Gastrocnemius medialis (tissue), 4 donors: ENCODE measurements around the gene ST6GALNAC6. TPM values are rescaled to one million over a fixed set of nuclear protein-coding genes. Genes with fewer than 3 reads are reported as not detected.
A peak's percentile ranks its signal among the peaks of the same experiment; 100 is the strongest.
"Not testable (repeated sequence)": the region's sequence is repeated elsewhere in the genome, so short reads cannot be mapped to it uniquely, and the experiment has no call there.

Experiments used
- ATAC-seq, 2 donors: fragments of 150-250 bp; one replicate each; pipeline ENCODE4 v1.9.1; 2016
- DNase-seq, 2 donors: peaks; one replicate each; pipeline ENCODE4 v3.0.0-alpha.2; 2019
- H3K27ac ChIP-seq, 4 donors: fragments of 200-600 bp; sonication (generic); 1 replicate in 1 of 4; 2 replicates in 3 of 4; pipeline ENCODE4 v1.5.1; 2016 to 2018; ENCODE audit warnings: mild to moderate bottlenecking in 2 of 4, moderate library complexity in 1 of 4
- H3K27me3 ChIP-seq, 3 donors: fragments of 200-600 bp; sonication (generic) in 2 of 3; 1 replicate in 1 of 3; 2 replicates in 2 of 3; pipeline versions ENCODE4 v1.5.1 to v1.6.0; 2016 to 2019; ENCODE audit warnings: mild to moderate bottlenecking in 1 of 3, moderate library complexity in 1 of 3
- H3K36me3 ChIP-seq, 2 donors: fragments of 200-600 bp; sonication (generic) in 1 of 2; one replicate each; pipeline ENCODE4 v1.5.1; 2017 to 2018
- H3K4me1 ChIP-seq, 2 donors: fragments of 200-600 bp; sonication (generic) in 1 of 2; one replicate each; pipeline ENCODE4 v1.5.1; 2016 to 2017; ENCODE audit warnings: mild to moderate bottlenecking in 2 of 2
- H3K4me3 ChIP-seq, 4 donors: fragments of 200-600 bp; sonication (generic) in 3 of 4; 1 replicate in 1 of 4; 2 replicates in 3 of 4; pipeline ENCODE4 v1.5.1; 2016 to 2019; ENCODE audit warnings: mild to moderate bottlenecking in 2 of 4
- H3K9me3 ChIP-seq, 3 donors: fragments of 200-600 bp; sonication (generic) in 2 of 3; 1 replicate in 1 of 3; 2 replicates in 2 of 3; pipeline ENCODE4 v1.5.1; 2016 to 2019
- POLR2A ChIP-seq, 2 donors: fragments of 450-650 bp; IDR thresholded peaks; one replicate each; pipeline ENCODE4 v1.6.1; 2017; ENCODE audit warnings: antibody characterized with exemption in 2 of 2, mild to moderate bottlenecking in 2 of 2, moderate library complexity in 2 of 2
- in situ Hi-C, 4 donors: fragments of 200-750 bp; cut with MboI; loops; one replicate each; pipeline versions ENCODE4 v1.15.0 to v1.8.0; 2017; ENCODE audit warnings: low sequenced_read_pairs in 4 of 4
- intact Hi-C: fragments of 100-400 bp; cut with DNase I; formaldehyde crosslinking; loops from one replicate; pipeline ENCODE4 v1.15.1; 2023; ENCODE audit warnings: low total_unique reads
- total RNA-seq, 4 donors: library from RNA; depleted of rRNA; stranded (reverse); fragments of >200 nt; gene quantifications; one replicate each; pipeline versions ENCODE4 v1.1.0 to v1.2.3, GENCODE V29; 2016
- TF ChIP-seq, protein P1 (sequence below), 5 experiments: fragments of 450-650 bp in 3 of 5; fragments of 200-600 bp in 2 of 5; sonication (generic) in 2 of 5; IDR thresholded peaks in 4 of 5; conservative IDR thresholded peaks in 1 of 5; 1 replicate in 4 of 5; 2 replicates in 1 of 5; pipeline ENCODE4 v1.5.1; 2016 to 2019; ENCODE audit warnings: antibody characterized with exemption in 5 of 5, mild to moderate bottlenecking in 3 of 5, moderate library complexity in 3 of 5

ST6GALNAC6 gene
- total RNA-seq, 4 donors from 2014 or later = 46.7 to 69.3 (median 56.9) TPM

DNA sequence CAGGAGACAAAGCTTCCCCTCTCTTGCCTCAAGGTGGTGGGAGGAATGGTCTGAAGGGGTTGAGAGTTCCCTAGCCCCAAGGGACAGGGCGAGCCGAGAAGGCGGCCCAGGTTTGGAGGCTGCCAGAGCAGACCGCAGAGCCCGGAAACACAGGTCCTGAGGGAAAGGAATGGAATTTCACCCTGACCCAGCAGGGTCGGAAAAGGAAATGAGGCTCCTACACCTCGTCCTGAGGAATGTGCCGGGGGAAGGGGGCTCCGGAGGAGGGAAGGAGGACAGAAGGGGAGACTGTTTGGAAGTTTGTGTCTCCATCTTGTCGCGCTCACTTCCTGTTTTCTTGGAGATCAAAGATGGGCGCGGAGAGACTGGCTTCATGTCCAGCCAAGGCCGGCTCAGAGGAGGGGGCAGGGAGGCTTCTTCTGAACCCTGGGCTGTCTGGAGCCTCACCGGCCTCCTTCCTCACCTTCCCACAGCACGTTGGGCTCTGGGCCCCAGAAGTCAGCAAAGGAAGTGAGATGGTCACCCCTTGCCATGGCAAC is 54.5 kb downstream of the ST6GALNAC6 start:
- H3K27ac ChIP-seq = peak overlapping the region; percentile 50 to 76 (median 62)
- DNase-seq = no peak
- H3K27me3 ChIP-seq = no peaks in the 10 kb centered on the region
- H3K4me1 ChIP-seq = peaks cover 10 to 25% of the 10 kb centered on the region in 2 donors
- no peaks in the 10 kb centered on the region for H3K36me3 ChIP-seq
- intact Hi-C loops (no loop called here), in situ Hi-C loops (no loop called here)
- H3K4me3 ChIP-seq = no peak overlapping the region
- no peaks in the 10 kb centered on the region for H3K9me3 ChIP-seq
- no peak for TF ChIP-seq POLR2A (IDR thresholded peaks at IDR 0.05)
- TF ChIP-seq, protein P1, sequence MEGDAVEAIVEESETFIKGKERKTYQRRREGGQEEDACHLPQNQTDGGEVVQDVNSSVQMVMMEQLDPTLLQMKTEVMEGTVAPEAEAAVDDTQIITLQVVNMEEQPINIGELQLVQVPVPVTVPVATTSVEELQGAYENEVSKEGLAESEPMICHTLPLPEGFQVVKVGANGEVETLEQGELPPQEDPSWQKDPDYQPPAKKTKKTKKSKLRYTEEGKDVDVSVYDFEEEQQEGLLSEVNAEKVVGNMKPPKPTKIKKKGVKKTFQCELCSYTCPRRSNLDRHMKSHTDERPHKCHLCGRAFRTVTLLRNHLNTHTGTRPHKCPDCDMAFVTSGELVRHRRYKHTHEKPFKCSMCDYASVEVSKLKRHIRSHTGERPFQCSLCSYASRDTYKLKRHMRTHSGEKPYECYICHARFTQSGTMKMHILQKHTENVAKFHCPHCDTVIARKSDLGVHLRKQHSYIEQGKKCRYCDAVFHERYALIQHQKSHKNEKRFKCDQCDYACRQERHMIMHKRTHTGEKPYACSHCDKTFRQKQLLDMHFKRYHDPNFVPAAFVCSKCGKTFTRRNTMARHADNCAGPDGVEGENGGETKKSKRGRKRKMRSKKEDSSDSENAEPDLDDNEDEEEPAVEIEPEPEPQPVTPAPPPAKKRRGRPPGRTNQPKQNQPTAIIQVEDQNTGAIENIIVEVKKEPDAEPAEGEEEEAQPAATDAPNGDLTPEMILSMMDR (IDR thresholded peaks at IDR 0.05 in 4 of 5, conservative IDR thresholded peaks at IDR 0.05 in 1 of 5) = no peak
- peak; percentile 32 to 57 for ATAC-seq

DNA sequence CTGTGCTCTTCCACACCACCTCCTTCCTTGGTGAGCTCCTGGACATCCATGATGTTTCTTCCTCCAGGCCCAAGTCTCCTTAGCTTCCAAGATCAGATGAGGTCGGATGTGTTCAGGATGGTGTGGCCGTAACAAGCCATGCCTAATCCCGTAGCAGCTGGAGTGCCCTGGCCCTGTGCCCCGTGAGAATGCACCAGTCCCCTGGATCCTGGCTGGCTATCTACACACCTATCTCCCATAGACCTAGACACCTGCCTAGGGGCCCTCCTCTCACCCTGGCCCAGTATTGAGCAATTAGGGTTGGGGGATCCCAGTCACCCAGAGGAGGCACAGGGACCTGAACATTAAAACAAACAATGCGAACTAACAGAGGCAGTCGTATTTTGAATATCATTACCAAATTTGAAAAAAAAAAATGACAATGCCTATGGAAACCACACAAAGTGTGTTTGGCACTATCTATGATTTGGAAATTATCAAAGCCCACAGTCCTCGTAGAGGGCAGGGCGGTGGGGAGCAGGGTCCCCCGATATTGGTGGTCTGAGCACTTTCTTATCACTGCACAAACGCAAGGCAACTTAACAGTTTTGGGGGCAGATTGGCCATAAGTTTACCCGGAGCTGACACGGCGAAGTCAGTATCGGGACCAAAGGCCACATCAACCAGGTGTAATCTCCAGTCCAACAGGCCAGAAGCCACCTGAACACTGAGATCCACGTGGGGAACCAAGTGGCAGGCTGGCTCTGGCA is 58.1 kb downstream of the ST6GALNAC6 start:
- in situ Hi-C loops = no loop called here
- DNase-seq = no peak
- Histone ChIP-seq H3K9me3 (no peaks in the 10 kb centered on the region), H3K4me3 (no peak overlapping the region), H3K36me3 (no peaks in the 10 kb centered on the region), H3K27me3 (no peaks in the 10 kb centered on the region), H3K27ac (peak overlapping the region in 2 of 4 donors; percentile 1 to 27), H3K4me1 (peaks cover 33 to 37% of the 10 kb centered on the region in 2 donors)
- intact Hi-C loops = no loop called here
- ATAC-seq = no peak
- TF ChIP-seq POLR2A (IDR thresholded peaks at IDR 0.05) = no peak
- TF ChIP-seq, protein P1 (IDR thresholded peaks at IDR 0.05 in 4 of 5, conservative IDR thresholded peaks at IDR 0.05 in 1 of 5) = no peak

DNA sequence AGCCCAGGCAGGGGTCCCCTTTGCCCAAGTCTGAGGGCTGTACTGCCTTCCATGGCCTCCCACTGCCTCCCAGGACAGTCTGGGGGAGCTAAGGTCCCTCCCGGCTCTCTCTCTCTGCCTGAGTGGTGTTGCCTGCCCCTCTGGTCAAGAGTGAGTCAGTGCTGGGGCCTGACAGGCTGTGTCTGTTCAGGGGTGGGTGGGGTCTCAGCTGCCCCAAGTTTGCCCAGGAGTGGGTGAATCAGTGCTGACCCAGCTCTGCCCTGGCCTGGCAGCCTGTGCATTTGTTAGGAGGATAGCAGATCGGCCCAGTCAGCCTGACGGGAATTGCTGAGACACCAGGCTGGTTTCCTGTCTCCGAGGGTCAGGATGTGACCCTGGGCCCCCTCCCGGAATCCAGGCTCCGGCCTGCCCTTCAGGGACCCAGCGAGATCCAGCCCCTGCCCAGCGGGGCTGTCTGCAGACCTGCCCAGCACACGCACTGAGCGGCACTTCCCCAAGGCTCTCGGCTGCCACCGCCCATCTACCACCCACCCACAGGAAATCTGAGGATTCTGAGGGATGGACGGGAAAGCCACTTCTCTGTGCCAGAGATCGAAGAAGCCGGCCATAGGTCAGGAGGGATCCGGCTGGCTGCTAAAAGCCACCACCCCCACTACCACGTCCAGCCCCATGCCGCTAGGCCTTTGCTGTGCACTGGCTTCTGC is 60.9 kb downstream of the ST6GALNAC6 start:
- H3K9me3 ChIP-seq = no peaks in the 10 kb centered on the region
- H3K4me1 ChIP-seq = peaks cover 37 to 43% of the 10 kb centered on the region in 2 donors
- peak; percentile 43 to 56 for DNase-seq
- peak overlapping the region; percentile 63 to 70 (median 68) for H3K27ac ChIP-seq
- H3K4me3 ChIP-seq = no peak overlapping the region
- intact Hi-C loops (no loop called here), in situ Hi-C loops (no loop called here)
- no peaks in the 10 kb centered on the region for H3K36me3 ChIP-seq
- TF ChIP-seq, protein P1 (IDR thresholded peaks at IDR 0.05 in 4 of 5, conservative IDR thresholded peaks at IDR 0.05 in 1 of 5) = no peak
- peak in 1 of 2 donors; percentile 23 for TF ChIP-seq POLR2A (IDR thresholded peaks at IDR 0.05)
- no peaks in the 10 kb centered on the region for H3K27me3 ChIP-seq
- peak; percentile 56 to 64 for ATAC-seq

DNA sequence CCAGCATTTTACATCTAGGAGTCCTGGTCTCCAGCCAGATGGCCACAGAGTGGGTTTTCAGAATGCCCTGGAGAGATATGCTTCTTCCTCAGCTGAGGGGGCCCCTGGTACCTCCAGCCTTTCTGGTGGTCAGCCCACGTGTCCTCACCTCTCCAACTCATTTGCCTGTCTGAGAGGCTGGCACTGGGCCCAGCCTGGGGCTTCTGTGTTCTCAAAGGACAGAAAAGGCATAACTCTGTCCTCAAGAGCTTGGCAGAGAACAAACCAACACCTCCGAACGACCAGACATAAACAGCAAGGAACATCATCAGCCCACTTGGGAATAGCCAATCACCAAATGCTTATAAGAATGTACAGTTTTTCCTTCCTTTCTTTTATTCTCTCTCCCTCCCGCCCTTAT is 62.1 kb downstream of the ST6GALNAC6 start:
- H3K4me3 ChIP-seq = no peak overlapping the region
- peaks cover 43 to 44% of the 10 kb centered on the region in 2 donors for H3K4me1 ChIP-seq
- no peaks in the 10 kb centered on the region for H3K27me3 ChIP-seq
- no peak for ATAC-seq
- no peaks in the 10 kb centered on the region for H3K36me3 ChIP-seq
- in situ Hi-C loops = no loop called here
- intact Hi-C loops = no loop called here
- DNase-seq = no peak
- no peaks in the 10 kb centered on the region for H3K9me3 ChIP-seq
- H3K27ac ChIP-seq = peak overlapping the region in 3 of 4 donors; percentile 68 to 76 (median 72)
- no peak for TF ChIP-seq POLR2A (IDR thresholded peaks at IDR 0.05)
- TF ChIP-seq, protein P1 (IDR thresholded peaks at IDR 0.05 in 4 of 5, conservative IDR thresholded peaks at IDR 0.05 in 1 of 5) = no peak

DNA sequence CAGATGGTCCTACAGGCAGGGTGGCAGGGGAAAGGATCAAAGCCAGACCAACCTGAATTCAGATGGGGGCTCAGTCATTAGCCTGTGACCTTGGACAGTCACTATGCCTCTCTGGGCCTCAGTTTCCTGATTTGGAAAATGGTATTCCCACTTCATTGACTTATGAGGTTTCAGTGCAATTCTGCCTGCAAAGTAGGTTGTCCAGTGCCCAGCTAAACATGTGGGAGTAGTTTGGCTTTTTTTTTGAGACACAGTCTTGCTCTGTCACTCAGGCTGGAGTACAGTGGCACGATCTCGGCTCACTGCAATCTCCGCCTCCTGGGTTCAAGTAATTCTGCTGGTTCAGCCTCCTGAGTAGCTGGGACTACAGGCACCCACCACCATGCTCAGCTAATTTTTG is 62.8 kb downstream of the ST6GALNAC6 start:
- Histone ChIP-seq H3K4me1 (peaks cover 43 to 44% of the 10 kb centered on the region in 2 donors), H3K27ac (peak overlapping the region; percentile 61 to 76 (median 71))
- H3K36me3 ChIP-seq, intact Hi-C loops, DNase-seq, H3K9me3 ChIP-seq, in situ Hi-C loops, ATAC-seq, H3K4me3 ChIP-seq, H3K27me3 ChIP-seq: not testable (repeated sequence)
